ENCODE data around the gene SSBP2. TPM values are rescaled to one million over a fixed set of nuclear protein-coding genes. Genes with fewer than 3 reads are reported as not detected.
A peak's percentile ranks its signal among the peaks of the same experiment; 100 is the strongest.

Gene SSBP2
- total RNA-seq, 1 donor from 2014 or later = 149 TPM

DNA sequence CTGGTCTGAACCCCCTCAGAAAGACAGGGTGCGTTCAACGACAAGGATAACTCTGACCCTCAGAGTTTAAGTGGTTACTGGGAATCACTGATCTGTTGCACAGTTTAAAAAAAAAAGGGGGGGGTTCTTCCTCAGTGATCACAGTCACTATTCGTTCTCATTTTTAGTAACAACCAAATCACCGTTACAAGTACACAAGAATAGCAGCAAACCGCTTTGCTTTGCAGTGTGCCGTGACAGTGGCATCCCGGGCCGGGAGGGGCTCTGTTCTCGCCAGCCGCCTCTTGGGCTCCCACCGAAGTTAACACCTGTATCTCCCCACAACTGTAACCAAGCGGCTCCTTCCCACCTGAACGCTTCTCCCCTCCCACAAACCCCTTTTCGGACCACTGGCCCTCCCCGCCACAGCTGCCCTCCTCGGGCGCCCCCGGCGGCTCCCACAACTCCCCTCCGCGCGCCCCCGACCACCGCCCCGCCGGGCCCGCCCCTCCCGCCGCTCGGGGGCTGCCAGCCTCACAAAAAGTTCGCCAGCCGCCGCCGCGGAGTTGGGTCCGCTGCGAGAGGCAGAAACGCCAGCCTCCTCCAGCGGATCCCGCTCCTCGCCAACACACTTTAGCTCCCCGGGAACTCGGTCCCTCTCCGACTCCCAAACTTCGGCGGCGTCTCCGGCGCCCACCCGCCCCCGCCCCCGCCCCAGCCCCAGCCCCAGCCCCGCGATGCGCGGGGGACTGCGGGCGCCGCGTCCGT is 1.2 kb downstream of the SSBP2 start:
- H3K4me1 Mint-ChIP-seq (ENCODE audit: unreplicated experiment) = peaks cover 49% of the 10 kb centered on the region
- TF ChIP-seq, protein P1, sequence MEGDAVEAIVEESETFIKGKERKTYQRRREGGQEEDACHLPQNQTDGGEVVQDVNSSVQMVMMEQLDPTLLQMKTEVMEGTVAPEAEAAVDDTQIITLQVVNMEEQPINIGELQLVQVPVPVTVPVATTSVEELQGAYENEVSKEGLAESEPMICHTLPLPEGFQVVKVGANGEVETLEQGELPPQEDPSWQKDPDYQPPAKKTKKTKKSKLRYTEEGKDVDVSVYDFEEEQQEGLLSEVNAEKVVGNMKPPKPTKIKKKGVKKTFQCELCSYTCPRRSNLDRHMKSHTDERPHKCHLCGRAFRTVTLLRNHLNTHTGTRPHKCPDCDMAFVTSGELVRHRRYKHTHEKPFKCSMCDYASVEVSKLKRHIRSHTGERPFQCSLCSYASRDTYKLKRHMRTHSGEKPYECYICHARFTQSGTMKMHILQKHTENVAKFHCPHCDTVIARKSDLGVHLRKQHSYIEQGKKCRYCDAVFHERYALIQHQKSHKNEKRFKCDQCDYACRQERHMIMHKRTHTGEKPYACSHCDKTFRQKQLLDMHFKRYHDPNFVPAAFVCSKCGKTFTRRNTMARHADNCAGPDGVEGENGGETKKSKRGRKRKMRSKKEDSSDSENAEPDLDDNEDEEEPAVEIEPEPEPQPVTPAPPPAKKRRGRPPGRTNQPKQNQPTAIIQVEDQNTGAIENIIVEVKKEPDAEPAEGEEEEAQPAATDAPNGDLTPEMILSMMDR (IDR thresholded peaks at IDR 0.05; ENCODE audit: unreplicated experiment) = no peak
- no peaks in the 10 kb centered on the region for H3K36me3 Mint-ChIP-seq (ENCODE audit: low read depth, unreplicated experiment)
- peak overlapping the region; percentile 42 for H3K27ac Mint-ChIP-seq (ENCODE audit: unreplicated experiment)
- peak overlapping the region; percentile 96 for H3K4me3 Mint-ChIP-seq (ENCODE audit: unreplicated experiment)
- DNase-seq (ENCODE audit: low spot score) = peak; percentile 51
- H3K9me3 Mint-ChIP-seq (ENCODE audit: unreplicated experiment) = no peaks in the 10 kb centered on the region
- peaks cover 1% of the 10 kb centered on the region for H3K27me3 Mint-ChIP-seq (ENCODE audit: unreplicated experiment)

DNA sequence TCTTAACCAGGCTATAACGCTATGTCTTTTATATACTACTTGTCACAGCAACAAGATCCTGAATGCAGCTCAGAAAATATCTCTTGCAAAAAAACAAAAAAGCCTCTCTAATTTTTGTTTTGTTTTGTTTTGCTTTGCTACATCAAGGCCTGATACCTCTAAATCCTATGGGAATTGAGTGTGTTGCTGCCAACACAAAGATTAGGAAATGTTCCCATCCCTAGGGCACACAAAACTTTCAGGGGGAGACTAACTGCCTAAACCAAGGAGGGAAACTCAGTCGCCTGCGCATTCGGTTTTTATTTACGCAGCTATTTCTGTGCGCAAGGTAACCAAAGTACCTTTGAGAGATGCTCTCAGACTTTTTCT is 1.7 kb downstream of the SSBP2 start:
- H3K36me3 Mint-ChIP-seq (ENCODE audit: low read depth, unreplicated experiment) = no peaks in the 10 kb centered on the region
- peak overlapping the region; percentile 96 for H3K4me3 Mint-ChIP-seq (ENCODE audit: unreplicated experiment)
- DNase-seq (ENCODE audit: low spot score) = no peak
- peaks cover 1% of the 10 kb centered on the region for H3K27me3 Mint-ChIP-seq (ENCODE audit: unreplicated experiment)
- peaks cover 47% of the 10 kb centered on the region for H3K4me1 Mint-ChIP-seq (ENCODE audit: unreplicated experiment)
- TF ChIP-seq, protein P1 (IDR thresholded peaks at IDR 0.05; ENCODE audit: unreplicated experiment) = no peak
- peak overlapping the region; percentile 71 for H3K27ac Mint-ChIP-seq (ENCODE audit: unreplicated experiment)
- no peaks in the 10 kb centered on the region for H3K9me3 Mint-ChIP-seq (ENCODE audit: unreplicated experiment)

DNA sequence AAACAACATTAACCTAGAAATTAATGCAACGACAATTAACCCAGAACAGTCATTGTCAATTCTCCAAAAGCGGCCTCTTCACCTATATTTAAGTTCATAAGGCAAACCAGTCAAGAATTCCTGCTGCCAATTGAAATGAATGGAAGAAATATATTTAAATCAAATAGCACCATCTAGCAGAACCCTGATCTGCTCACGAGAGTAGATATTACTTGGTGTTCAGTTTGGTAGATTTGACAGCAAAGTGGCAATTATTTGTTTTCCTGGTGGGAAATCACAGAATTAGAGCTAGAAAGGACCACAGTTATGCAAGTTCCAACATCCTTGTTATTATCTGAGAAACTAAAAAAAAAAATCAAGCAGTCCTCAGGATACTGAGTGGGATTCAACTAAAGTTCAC is 2.3 kb downstream of the SSBP2 start:
- TF ChIP-seq, protein P1 (IDR thresholded peaks at IDR 0.05; ENCODE audit: unreplicated experiment) = no peak
- Mint-ChIP-seq H3K36me3 (ENCODE audit: low read depth, unreplicated experiment) (no peaks in the 10 kb centered on the region), H3K27me3 (ENCODE audit: unreplicated experiment) (peaks cover 1% of the 10 kb centered on the region), H3K4me3 (ENCODE audit: unreplicated experiment) (peak overlapping the region; percentile 96), H3K4me1 (ENCODE audit: unreplicated experiment) (peaks cover 48% of the 10 kb centered on the region), H3K9me3 (ENCODE audit: unreplicated experiment) (no peaks in the 10 kb centered on the region), H3K27ac (ENCODE audit: unreplicated experiment) (peak overlapping the region; percentile 52)
- no peak for DNase-seq (ENCODE audit: low spot score)

GRCh38 chr5:81747030-81747429 is 3.9 kb downstream of the SSBP2 start:
- TF ChIP-seq, protein P1 (IDR thresholded peaks at IDR 0.05; ENCODE audit: unreplicated experiment) = no peak
- DNase-seq (ENCODE audit: low spot score) = no peak
- Mint-ChIP-seq H3K9me3 (ENCODE audit: unreplicated experiment) (no peaks in the 10 kb centered on the region), H3K4me3 (ENCODE audit: unreplicated experiment) (no peak overlapping the region), H3K27me3 (ENCODE audit: unreplicated experiment) (peaks cover 1% of the 10 kb centered on the region), H3K4me1 (ENCODE audit: unreplicated experiment) (peaks cover 36% of the 10 kb centered on the region), H3K36me3 (ENCODE audit: low read depth, unreplicated experiment) (no peaks in the 10 kb centered on the region), H3K27ac (ENCODE audit: unreplicated experiment) (no peak overlapping the region)

GRCh38 chr5:81740758-81741157 is 10.1 kb downstream of the SSBP2 start:
- H3K9me3 Mint-ChIP-seq (ENCODE audit: unreplicated experiment) = no peaks in the 10 kb centered on the region
- no peak overlapping the region for H3K4me3 Mint-ChIP-seq (ENCODE audit: unreplicated experiment)
- H3K27me3 Mint-ChIP-seq (ENCODE audit: unreplicated experiment) = no peaks in the 10 kb centered on the region
- DNase-seq (ENCODE audit: low spot score) = no peak
- peaks cover 8% of the 10 kb centered on the region for H3K36me3 Mint-ChIP-seq (ENCODE audit: low read depth, unreplicated experiment)
- H3K4me1 Mint-ChIP-seq (ENCODE audit: unreplicated experiment) = peaks cover 10% of the 10 kb centered on the region
- TF ChIP-seq, protein P1 (IDR thresholded peaks at IDR 0.05; ENCODE audit: unreplicated experiment) = no peak
- no peak overlapping the region for H3K27ac Mint-ChIP-seq (ENCODE audit: unreplicated experiment)

Data from endothelial cell (in vitro differentiated cells).